ENCODE data around the gene SWSAP1.

DNA sequence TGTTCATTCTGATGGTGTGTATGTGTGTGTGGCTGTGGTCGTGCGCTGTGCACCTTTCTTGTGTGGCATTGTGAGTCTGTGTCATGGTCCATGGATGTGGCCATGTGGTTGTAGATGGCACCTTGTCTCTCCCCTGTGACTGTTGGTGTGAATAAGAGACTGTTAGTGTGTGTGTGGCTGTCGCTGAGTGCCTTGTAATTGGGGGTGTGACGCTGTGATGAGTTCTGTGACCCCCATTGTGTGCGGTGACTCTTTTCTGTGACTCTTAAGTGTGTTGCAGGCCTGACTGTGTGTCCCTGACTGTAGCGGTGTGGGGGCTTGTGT lies 18.4 kb upstream of the SWSAP1 start:
- TF ChIP-seq, protein P1, sequence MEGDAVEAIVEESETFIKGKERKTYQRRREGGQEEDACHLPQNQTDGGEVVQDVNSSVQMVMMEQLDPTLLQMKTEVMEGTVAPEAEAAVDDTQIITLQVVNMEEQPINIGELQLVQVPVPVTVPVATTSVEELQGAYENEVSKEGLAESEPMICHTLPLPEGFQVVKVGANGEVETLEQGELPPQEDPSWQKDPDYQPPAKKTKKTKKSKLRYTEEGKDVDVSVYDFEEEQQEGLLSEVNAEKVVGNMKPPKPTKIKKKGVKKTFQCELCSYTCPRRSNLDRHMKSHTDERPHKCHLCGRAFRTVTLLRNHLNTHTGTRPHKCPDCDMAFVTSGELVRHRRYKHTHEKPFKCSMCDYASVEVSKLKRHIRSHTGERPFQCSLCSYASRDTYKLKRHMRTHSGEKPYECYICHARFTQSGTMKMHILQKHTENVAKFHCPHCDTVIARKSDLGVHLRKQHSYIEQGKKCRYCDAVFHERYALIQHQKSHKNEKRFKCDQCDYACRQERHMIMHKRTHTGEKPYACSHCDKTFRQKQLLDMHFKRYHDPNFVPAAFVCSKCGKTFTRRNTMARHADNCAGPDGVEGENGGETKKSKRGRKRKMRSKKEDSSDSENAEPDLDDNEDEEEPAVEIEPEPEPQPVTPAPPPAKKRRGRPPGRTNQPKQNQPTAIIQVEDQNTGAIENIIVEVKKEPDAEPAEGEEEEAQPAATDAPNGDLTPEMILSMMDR (IDR thresholded peaks at IDR 0.05): no peak
- no peak for TF ChIP-seq POLR2A (IDR thresholded peaks at IDR 0.05)
